H1 (cell line): ENCODE measurements around the gene FBLN5. TPM values are rescaled to one million over a fixed set of nuclear protein-coding genes. Genes with fewer than 3 reads are reported as not detected.

ENCODE experiments used
- BACH1 ChIP-seq: IDR thresholded peaks from 2 replicates; pipeline ENCODE4 v1.6.1; 2012; ENCODE audit warnings: low read length, improper control_type of control experiment
- CHD2 ChIP-seq: IDR thresholded peaks from 2 replicates; pipeline ENCODE4 v1.6.1; 2012; ENCODE audit warnings: low read length, improper control_type of control experiment
- FOSL1 ChIP-seq: IDR thresholded peaks from 2 replicates; pipeline ENCODE4 v1.6.1; 2011; ENCODE audit warnings: mild to moderate bottlenecking, low read depth, low read length, moderate library complexity; ENCODE audit not compliant: insufficient read depth
- GTF2F1 ChIP-seq: IDR thresholded peaks from 2 replicates; pipeline ENCODE4 v1.6.1; 2012; ENCODE audit warnings: low read depth, low read length, improper control_type of control experiment, borderline replicate concordance
- SAP30 ChIP-seq: fragments of 300-600 bp; sonication (generic); IDR thresholded peaks from 2 replicates; pipeline ENCODE4 v1.7.1; 2012; ENCODE audit warnings: low read length, moderate library complexity, mild to moderate bottlenecking, inconsistent platforms; ENCODE audit not compliant: insufficient read depth, insufficient replicate concordance
- polyA plus RNA-seq, 7 experiments: library from polyadenylated mRNA; depleted of rRNA in 3 of 7; stranded (reverse) in 5 of 7; unstranded in 2 of 7; fragments of >200 nt in 5 of 7; fragments of 200-250 nt in 2 of 7; gene quantifications; 1 replicate in 5 of 7; 2 replicates in 1 of 7; 4 replicates in 1 of 7; pipeline versions ENCODE4 v1.2.1 to v1.2.3, GENCODE V29; 2011 to 2013; ENCODE audit warnings: missing spikeins in 2 of 7, mixed read lengths in 2 of 7
- total RNA-seq: library from RNA; stranded (reverse); fragmentation: NEBNext Ultra II Directional; extraction: Animal tissue kit (Norgen Biotek cat#: 25700); gene quantifications from 2 replicates; pipeline ENCODE4 v1.2.1, GENCODE V29; 2021
- TF ChIP-seq, protein P1 (sequence below): fragments of 300-600 bp; sonication (generic); IDR thresholded peaks from 2 replicates; pipeline ENCODE4 v1.7.1; 2012; ENCODE audit warnings: low read length, moderate library complexity, mild to moderate bottlenecking, inconsistent platforms; ENCODE audit not compliant: insufficient replicate concordance

The FBLN5 gene
- total and polyA plus RNA-seq, 2 of the 8 experiments (the other 6 are each of a cell fraction or from before 2014, with no cell fraction given), result 0.88 to 3.5 TPM

GRCh38 chr14:91977884-91978283 is 30.4 kb upstream of the FBLN5 start (continued):
- TF ChIP-seq, protein P1, sequence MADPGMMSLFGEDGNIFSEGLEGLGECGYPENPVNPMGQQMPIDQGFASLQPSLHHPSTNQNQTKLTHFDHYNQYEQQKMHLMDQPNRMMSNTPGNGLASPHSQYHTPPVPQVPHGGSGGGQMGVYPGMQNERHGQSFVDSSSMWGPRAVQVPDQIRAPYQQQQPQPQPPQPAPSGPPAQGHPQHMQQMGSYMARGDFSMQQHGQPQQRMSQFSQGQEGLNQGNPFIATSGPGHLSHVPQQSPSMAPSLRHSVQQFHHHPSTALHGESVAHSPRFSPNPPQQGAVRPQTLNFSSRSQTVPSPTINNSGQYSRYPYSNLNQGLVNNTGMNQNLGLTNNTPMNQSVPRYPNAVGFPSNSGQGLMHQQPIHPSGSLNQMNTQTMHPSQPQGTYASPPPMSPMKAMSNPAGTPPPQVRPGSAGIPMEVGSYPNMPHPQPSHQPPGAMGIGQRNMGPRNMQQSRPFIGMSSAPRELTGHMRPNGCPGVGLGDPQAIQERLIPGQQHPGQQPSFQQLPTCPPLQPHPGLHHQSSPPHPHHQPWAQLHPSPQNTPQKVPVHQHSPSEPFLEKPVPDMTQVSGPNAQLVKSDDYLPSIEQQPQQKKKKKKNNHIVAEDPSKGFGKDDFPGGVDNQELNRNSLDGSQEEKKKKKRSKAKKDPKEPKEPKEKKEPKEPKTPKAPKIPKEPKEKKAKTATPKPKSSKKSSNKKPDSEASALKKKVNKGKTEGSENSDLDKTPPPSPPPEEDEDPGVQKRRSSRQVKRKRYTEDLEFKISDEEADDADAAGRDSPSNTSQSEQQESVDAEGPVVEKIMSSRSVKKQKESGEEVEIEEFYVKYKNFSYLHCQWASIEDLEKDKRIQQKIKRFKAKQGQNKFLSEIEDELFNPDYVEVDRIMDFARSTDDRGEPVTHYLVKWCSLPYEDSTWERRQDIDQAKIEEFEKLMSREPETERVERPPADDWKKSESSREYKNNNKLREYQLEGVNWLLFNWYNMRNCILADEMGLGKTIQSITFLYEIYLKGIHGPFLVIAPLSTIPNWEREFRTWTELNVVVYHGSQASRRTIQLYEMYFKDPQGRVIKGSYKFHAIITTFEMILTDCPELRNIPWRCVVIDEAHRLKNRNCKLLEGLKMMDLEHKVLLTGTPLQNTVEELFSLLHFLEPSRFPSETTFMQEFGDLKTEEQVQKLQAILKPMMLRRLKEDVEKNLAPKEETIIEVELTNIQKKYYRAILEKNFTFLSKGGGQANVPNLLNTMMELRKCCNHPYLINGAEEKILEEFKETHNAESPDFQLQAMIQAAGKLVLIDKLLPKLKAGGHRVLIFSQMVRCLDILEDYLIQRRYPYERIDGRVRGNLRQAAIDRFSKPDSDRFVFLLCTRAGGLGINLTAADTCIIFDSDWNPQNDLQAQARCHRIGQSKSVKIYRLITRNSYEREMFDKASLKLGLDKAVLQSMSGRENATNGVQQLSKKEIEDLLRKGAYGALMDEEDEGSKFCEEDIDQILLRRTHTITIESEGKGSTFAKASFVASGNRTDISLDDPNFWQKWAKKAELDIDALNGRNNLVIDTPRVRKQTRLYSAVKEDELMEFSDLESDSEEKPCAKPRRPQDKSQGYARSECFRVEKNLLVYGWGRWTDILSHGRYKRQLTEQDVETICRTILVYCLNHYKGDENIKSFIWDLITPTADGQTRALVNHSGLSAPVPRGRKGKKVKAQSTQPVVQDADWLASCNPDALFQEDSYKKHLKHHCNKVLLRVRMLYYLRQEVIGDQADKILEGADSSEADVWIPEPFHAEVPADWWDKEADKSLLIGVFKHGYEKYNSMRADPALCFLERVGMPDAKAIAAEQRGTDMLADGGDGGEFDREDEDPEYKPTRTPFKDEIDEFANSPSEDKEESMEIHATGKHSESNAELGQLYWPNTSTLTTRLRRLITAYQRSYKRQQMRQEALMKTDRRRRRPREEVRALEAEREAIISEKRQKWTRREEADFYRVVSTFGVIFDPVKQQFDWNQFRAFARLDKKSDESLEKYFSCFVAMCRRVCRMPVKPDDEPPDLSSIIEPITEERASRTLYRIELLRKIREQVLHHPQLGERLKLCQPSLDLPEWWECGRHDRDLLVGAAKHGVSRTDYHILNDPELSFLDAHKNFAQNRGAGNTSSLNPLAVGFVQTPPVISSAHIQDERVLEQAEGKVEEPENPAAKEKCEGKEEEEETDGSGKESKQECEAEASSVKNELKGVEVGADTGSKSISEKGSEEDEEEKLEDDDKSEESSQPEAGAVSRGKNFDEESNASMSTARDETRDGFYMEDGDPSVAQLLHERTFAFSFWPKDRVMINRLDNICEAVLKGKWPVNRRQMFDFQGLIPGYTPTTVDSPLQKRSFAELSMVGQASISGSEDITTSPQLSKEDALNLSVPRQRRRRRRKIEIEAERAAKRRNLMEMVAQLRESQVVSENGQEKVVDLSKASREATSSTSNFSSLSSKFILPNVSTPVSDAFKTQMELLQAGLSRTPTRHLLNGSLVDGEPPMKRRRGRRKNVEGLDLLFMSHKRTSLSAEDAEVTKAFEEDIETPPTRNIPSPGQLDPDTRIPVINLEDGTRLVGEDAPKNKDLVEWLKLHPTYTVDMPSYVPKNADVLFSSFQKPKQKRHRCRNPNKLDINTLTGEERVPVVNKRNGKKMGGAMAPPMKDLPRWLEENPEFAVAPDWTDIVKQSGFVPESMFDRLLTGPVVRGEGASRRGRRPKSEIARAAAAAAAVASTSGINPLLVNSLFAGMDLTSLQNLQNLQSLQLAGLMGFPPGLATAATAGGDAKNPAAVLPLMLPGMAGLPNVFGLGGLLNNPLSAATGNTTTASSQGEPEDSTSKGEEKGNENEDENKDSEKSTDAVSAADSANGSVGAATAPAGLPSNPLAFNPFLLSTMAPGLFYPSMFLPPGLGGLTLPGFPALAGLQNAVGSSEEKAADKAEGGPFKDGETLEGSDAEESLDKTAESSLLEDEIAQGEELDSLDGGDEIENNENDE, result no peak
- TF ChIP-seq SAP30 (no peak), FOSL1 (no peak), CHD2 (no peak), GTF2F1 (no peak), BACH1 (no peak)
